Skeletal muscle cell (primary cell): ENCODE results near the gene MYBPC3.

Experiments
- DNase-seq: peaks from one replicate; pipeline ENCODE4 v3.0.0-alpha.2; 2010; ENCODE audit warnings: low read depth
- H3K4me3 ChIP-seq: 2 replicates; pipeline ENCODE4 v1.5.1; 2011; ENCODE audit warnings: low read depth, mild to moderate bottlenecking, control low read depth, low read length, moderate library complexity

The MYBPC3 gene

DNA sequence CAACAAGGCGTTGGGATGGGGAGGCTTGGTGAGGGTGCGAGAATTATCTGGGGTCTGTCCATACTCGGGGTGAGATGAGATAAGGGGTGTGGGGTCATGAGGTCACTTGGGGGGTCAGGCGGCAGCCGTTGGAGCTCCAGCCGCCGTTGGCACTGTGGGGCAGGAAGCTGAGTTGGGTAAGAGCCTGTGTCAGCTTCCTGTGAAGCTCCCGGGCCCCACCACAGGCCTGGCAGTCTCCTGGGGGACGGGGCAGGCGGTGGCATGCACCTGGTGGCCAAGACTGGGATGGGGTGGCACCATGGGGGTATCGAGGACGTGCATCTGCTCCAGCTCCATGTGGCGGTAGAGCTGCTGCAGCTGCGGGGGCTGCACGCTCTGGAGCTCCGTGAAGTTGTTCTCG, 7.1 kb upstream of the MYBPC3 start:
- DNase-seq: no peak
- no peak overlapping the region for H3K4me3 ChIP-seq

DNA sequence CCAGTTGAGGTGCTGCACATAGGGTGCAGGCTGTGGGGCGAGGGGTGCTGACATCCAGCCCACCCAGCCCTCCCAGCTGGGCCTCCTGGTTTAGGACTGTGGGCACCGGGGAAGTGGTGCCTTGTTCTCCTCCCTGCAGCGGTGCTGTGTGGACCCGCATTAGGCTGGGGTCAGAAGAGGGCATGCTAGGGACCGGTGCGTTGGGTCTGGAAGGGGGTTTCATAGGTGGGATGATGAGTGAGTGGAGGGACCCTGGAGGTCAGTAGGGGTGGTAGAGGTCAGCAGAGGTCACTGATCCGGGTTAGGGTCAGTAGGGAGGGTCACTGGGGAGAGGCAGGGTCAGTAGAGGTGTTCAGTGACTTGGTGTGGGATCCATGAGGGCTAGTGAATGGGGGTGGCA, 6.7 kb upstream of the MYBPC3 start:
- no peak overlapping the region for H3K4me3 ChIP-seq
- no peak for DNase-seq

- no peak for DNase-seq
- no peak overlapping the region for H3K4me3 ChIP-seq
These were observed 6.2 kb upstream of the MYBPC3 start for GRCh38 chr11:47358731-47359051.

DNA sequence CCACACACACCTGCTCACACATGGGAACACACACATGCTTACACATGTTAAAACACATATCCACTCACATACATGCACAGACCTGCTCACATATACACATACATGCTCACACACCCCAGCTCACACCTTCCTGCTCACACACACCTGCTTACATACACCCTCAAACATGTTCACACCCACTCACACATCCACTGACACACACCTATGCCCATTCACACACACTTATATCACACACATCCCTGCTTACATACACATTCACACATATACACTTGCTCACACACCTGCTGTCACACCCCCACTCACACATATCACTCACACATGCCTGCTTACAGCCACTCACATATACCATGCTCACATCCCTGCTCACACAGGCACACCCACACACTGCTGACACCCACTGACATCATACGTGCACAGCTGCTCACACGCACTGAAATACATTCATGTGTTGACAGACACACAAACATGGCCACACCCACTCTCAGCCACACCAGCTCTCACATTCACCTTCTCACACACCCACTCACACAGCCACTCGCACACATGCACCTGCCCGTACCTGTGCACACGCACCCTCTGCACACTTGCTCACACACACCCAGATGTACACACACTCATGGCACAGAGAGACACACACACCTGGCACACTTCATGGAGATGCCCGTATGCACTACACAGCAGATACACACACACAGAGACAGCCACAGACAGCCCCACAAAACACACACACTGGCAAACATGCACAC, 5.7 kb upstream of the MYBPC3 start:
- no peak overlapping the region for H3K4me3 ChIP-seq
- DNase-seq: no peak

DNA sequence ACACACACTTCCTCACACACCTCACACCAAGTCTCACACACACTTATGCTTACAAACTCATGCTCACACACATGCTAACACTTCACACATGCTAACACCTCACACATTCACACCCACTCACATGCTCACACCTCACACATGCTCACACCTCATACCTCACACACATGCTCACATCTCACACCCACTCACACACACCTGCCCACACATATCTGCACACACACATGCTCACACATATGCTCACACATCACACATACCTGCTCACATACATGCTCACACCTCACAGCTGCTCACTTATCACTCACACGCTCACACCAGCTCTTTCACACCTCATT, 4.5 kb upstream of the MYBPC3 start:
- H3K4me3 ChIP-seq: no peak overlapping the region
- DNase-seq: no peak

- no peak overlapping the region for H3K4me3 ChIP-seq
- DNase-seq: no peak
These were observed 3.9 kb upstream of the MYBPC3 start for GRCh38 chr11:47356129-47356997.

GRCh38 chr11:47355283-47356128, 3.0 kb upstream of the MYBPC3 start:
- DNase-seq: peak; percentile 60
- H3K4me3 ChIP-seq: peak overlapping the region; percentile 30

GRCh38 chr11:47354913-47355282, 2.4 kb upstream of the MYBPC3 start:
- DNase-seq: no peak
- H3K4me3 ChIP-seq: peak overlapping the region; percentile 30

DNA sequence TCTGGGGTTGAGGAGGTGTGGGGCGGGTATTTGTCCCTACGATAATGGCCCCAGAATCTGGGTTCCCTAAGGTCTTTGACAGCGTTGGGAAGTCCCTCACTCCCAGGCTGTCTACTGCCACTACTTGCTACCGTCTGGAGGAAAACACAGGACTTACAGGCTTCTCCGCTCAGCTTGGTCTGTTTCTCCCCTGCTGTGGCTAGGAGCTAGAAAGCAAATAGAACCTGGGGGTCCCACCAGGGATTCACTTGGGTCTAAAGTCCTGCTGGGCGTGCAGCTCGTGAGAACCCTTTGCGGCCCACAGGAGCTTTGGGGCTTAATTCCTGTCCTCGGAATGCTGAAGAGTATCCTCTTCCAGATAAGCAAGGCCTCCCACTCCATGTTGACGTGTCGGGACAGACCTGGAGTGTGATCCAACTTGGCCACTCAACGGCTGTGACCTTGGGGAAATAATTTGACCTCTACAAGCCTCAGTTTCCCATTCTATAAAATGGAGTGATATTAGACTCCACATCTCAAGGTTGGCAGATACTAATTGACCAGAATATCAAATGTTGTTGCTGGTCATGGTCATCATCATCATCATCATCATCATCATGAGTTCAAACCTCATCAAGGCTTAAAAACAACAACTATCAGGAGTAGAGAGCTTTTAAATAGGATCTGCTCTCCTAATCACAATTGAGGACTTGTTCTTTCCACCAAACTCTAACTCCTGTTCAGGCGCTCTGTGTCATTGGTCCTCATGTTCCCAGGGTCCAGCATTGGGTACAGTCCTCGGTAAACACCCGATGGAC, 1.7 kb upstream of the MYBPC3 start:
- no peak for DNase-seq
- no peak overlapping the region for H3K4me3 ChIP-seq

DNA sequence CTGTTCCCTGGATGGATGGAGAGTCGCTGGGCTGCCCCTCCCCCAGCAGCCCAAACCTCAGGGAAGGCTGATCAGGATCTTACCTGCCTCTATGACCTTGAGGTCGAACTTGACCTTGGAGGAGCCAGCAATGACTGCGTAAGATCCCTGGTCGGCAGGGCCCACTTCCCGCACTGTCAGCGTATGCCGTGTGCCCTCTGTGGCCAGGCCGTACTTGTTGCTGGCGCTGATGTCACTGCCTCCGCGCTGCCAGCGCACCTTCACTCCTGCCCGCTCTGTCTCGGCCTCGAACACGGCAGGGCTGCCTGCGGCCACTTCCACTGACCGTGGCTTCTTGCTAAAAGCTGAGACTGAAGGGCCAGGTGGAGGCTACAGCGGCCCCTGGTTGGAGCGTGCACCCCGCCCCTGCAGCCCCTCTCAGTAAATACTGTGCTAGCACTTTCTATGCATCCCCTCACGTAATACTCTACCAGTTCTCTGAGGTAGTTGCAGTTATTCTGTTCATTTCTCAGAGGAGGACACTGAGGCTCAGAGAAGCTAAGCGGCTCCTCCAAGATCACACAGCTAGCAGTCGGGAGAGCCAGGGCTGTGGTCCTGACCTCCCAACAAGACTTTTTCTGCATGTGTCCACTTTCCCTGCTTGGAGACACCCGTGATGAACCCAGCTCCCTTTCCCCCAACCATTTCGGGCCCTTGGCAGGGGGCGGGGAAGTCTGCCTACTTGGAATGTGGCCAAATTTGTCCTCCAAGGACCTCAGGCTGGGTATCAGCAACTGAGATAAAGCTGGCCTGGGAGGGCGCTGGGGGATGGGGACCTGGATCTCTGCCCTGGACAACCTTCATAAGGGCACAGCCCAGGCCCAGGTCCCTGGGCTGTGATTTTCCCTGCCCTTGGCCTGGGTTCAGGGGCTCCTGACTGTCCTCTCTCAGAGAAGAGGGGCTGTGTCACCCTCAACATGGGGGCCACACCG, 1.1 kb downstream of the MYBPC3 start:
- no peak for DNase-seq
- no peak overlapping the region for H3K4me3 ChIP-seq

DNA sequence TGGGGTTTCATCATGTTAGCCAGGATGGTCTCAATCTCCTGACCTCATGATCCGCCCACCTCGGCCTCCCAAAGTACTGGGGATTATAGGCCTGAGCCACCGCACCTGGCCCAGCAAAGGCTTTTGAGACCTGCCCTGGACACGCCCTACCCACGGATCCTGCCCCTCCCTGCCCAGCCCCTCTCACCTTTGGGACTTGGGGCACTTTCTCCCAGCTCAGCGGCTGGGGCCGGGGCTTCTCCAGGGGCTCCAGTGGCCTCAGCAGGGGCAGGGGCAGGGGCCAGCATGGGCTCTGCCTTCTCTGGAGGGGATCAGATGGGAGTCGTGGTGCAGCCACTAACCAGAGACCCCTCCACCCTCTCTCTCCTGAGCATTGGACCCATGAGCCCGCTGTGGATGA, 2.2 kb downstream of the MYBPC3 start:
- DNase-seq: no peak
- no peak overlapping the region for H3K4me3 ChIP-seq

DNA sequence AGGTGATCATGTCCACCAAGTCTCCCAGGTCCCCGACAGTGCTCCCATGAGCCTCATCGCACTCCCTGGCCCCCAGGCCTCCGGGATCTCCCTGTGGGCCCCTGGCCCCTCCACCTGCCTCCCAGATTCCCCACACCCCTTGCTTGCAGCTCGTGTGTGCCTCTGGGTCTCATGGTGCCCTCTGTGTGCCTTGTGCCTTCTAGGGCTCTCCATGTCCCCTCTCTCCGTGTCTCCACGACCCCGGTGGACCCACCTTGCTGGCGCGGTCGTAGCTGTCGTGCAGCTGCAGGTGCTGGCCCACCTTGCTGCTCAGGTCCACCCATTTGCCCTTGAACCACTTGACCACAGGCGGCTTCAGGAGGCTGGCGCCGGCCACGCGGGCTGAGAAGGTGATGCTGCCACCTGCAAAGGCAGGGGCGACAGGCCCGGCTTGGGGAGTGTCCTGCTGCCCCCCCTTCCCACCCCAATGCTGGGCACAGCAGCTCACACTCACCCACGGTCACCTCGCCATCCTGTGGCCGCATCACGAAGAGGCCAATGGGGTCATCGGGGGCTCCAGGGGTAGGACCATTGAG, 2.9 kb downstream of the MYBPC3 start:
- H3K4me3 ChIP-seq: no peak overlapping the region
- DNase-seq: no peak

- DNase-seq: no peak
- no peak overlapping the region for H3K4me3 ChIP-seq
These were observed 3.6 kb downstream of the MYBPC3 start for GRCh38 chr11:47348859-47349258.

DNA sequence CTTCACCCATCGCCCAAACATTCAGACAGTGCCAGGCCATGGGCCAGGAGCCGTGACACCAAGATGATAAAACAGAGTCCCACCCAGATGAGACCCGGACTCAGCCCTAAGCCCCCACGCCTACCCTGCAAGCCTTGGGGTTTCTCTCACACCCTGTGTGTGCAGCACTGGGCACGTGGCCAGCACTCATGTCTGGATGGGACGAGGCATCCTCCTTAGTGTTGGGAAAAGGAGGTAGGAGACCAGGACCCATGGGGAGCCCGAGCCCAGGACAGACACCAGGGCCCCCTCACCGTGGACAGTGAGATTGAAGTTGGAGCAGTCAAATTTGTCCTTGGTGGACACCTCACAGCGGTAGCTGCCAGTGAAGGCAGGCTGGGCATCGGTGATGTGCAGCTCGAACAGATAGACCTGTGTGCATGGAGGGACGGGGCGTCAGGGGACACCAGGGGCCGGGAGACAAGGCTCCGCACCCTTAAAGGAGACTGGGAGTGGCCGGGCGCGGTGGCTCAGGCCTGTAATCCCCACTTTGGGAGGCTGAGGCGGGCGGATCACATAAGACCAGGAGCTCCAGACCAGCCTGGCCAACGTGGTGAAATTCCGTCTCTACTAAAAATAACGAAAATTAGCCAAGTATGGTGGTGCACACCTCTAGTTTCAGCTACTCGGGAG, 4.2 kb downstream of the MYBPC3 start:
- no peak overlapping the region for H3K4me3 ChIP-seq
- no peak for DNase-seq

GRCh38 chr11:47347137-47347536, 5.4 kb downstream of the MYBPC3 start:
- no peak for DNase-seq
- no peak overlapping the region for H3K4me3 ChIP-seq

- H3K4me3 ChIP-seq: no peak overlapping the region
- no peak for DNase-seq
These were observed 6.5 kb downstream of the MYBPC3 start for GRCh38 chr11:47345890-47346563.

DNA sequence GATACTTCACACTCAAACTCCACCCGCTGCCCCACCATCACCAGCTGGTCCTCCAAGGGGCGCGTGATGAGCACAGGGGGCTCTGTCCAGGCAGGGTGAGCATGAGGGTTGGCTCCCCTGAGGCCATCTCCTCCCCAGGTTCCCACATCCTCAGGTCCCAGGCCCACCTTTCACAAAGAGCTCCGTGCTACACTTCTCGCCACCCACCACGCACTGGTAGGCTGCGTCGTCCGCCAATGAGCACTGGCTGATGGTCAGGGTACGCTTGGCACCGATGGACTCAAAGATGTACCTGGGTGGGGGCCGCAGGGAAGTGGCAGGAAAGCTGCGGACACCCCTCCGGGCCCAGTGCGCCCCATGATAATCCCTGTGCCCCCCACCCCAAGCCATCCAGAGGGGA, 9.6 kb downstream of the MYBPC3 start:
- no peak overlapping the region for H3K4me3 ChIP-seq
- DNase-seq: no peak
